ENCODE data around the gene TMEM183A. TPM values are rescaled to one million over a fixed set of nuclear protein-coding genes. Genes with fewer than 3 reads are reported as not detected.

TMEM183A gene
- total RNA-seq, 1 donor from 2014 or later: 76.5 TPM

- DNase-seq (ENCODE audit: low read depth, low spot score): no peak
- Mint-ChIP-seq H3K4me1 (peaks cover 5% of the 10 kb centered on the region), H3K4me3 (no peak overlapping the region), H3K36me3 (ENCODE audit: low read depth) (no peaks in the 10 kb centered on the region), H3K27ac (ENCODE audit: unreplicated experiment) (no peak overlapping the region), H3K27me3 (ENCODE audit: low read depth) (no peaks in the 10 kb centered on the region), H3K9me3 (no peaks in the 10 kb centered on the region)
- TF ChIP-seq CTCF (conservative IDR thresholded peaks at IDR 0.05): no peak
Measured at GRCh38 chr1:203051841-203052324, 44.7 kb downstream of the TMEM183A start.

DNA sequence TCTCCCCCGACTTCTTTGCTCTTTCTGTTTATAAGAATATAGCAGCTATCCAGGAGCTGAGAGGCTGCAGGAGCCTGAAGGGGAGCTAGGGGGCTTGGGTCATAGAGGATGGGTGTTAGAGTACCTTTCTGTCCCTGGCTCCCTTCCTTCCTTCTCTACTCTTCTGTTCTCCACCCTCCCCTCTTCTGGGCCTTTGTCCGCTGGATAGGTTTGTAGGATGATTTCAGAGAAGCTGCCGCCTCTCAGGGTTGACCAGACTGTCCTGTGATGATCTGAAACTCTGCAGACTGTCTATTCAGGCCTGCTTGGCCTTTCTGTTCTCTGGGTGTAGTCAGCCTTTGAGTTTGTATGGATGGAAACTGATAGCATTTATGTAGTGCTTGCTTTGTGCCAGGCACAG, 45.4 kb downstream of the TMEM183A start:
- Mint-ChIP-seq H3K9me3 (no peaks in the 10 kb centered on the region), H3K27me3 (ENCODE audit: low read depth) (no peaks in the 10 kb centered on the region), H3K4me3 (no peak overlapping the region), H3K27ac (ENCODE audit: unreplicated experiment) (no peak overlapping the region), H3K4me1 (peaks cover 11% of the 10 kb centered on the region), H3K36me3 (ENCODE audit: low read depth) (no peaks in the 10 kb centered on the region)
- TF ChIP-seq CTCF (conservative IDR thresholded peaks at IDR 0.05): no peak
- DNase-seq (ENCODE audit: low read depth, low spot score): no peak

DNA sequence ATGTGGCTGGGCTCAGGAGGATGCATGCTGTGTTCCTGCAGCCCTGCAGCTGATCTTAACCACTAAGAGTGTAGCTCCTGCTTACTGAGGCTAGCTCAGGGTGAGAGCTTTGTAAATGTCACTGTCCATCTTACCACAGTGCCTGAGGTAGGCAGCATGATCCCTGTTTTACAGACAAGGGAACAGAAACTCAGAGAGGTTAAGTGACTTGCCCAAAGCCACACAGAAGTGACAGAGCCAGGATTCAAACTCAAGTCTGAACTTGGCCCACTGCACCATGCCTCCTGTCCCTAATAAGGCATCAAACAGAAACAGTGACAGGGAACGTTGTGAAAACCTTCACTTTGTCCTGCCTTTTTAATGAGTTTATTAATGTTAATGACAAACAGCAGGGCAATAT, 47.0 kb downstream of the TMEM183A start:
- no peak for DNase-seq (ENCODE audit: low read depth, low spot score)
- Mint-ChIP-seq H3K4me3 (no peak overlapping the region), H3K9me3 (no peaks in the 10 kb centered on the region), H3K4me1 (peaks cover 19% of the 10 kb centered on the region), H3K36me3 (ENCODE audit: low read depth) (no peaks in the 10 kb centered on the region), H3K27me3 (ENCODE audit: low read depth) (no peaks in the 10 kb centered on the region), H3K27ac (ENCODE audit: unreplicated experiment) (no peak overlapping the region)
- TF ChIP-seq CTCF (conservative IDR thresholded peaks at IDR 0.05): no peak

DNA sequence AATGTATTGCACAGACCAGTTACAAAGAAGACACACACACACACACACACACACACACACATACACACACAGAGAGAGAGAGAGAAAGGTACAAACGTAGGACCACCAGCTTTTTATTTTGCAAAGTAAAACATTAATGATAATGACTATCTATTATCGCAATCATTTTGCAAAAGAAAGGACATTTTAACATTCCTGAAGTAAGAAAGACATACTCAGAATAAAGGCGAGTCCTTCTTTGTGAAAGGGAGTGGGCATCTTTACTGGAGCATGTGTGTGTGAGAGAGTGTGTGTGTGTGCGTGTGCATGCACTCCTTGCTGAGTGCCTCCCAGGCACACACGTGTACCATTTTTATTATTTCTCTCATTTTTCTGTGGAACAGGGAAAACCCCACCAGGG, 47.5 kb downstream of the TMEM183A start:
- no peak for DNase-seq (ENCODE audit: low read depth, low spot score)
- TF ChIP-seq CTCF (conservative IDR thresholded peaks at IDR 0.05): no peak
- no peaks in the 10 kb centered on the region for H3K36me3 Mint-ChIP-seq (ENCODE audit: low read depth)
- H3K27ac Mint-ChIP-seq (ENCODE audit: unreplicated experiment): no peak overlapping the region
- no peaks in the 10 kb centered on the region for H3K9me3 Mint-ChIP-seq
- no peak overlapping the region for H3K4me3 Mint-ChIP-seq
- H3K27me3 Mint-ChIP-seq (ENCODE audit: low read depth): no peaks in the 10 kb centered on the region
- H3K4me1 Mint-ChIP-seq: peaks cover 19% of the 10 kb centered on the region

DNA sequence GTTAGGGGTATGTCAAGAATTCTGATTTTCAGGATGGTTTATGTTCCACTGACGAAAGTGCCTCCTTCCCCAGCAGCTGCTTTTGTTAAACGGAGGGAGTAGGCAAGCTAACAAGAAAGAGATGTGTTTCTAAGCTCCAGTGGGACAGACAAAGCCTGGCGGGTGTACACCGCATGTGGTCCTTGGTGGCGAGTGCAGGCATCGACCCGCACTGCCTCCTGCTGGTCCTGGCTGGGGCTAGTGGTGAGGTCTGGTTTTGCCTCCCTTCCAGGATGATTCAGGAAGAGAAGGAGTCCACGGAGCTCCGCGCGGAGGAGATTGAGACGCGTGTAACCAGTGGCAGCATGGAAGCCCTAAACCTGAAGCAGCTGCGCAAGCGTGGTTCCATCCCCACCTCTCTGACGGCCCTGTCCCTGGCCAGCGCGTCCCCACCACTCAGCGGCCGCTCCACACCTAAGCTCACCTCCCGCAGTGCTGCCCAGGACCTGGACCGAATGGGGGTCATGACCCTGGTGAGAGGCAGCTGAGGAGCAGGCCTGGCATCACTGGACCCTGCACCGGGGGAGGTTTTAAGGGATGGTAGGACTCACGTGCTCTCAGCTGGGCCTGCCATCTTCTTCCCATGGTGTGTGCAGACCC, 48.1 kb downstream of the TMEM183A start:
- no peak overlapping the region for H3K27ac Mint-ChIP-seq (ENCODE audit: unreplicated experiment)
- H3K4me3 Mint-ChIP-seq: no peak overlapping the region
- TF ChIP-seq CTCF (conservative IDR thresholded peaks at IDR 0.05): no peak
- no peaks in the 10 kb centered on the region for H3K27me3 Mint-ChIP-seq (ENCODE audit: low read depth)
- H3K36me3 Mint-ChIP-seq (ENCODE audit: low read depth): no peaks in the 10 kb centered on the region
- DNase-seq (ENCODE audit: low read depth, low spot score): peak; percentile 10
- H3K4me1 Mint-ChIP-seq: peaks cover 19% of the 10 kb centered on the region
- H3K9me3 Mint-ChIP-seq: no peaks in the 10 kb centered on the region

Data from neural crest cell (in vitro differentiated cells).